IPS-20b (cell line): ENCODE data around the gene KIF1A.

Experiments used
- H3K27ac ChIP-seq: one replicate; pipeline ENCODE4 v1.5.1; 2013; ENCODE audit warnings: low read length
- H3K27me3 ChIP-seq: 2 replicates; pipeline ENCODE4 v1.6.1; 2013; ENCODE audit warnings: mild to moderate bottlenecking, low read length, inconsistent platforms; ENCODE audit not compliant: insufficient read depth
- H3K36me3 ChIP-seq: 2 replicates; pipeline ENCODE4 v1.6.1; 2013; ENCODE audit warnings: low read depth, mild to moderate bottlenecking, inconsistent platforms, low read length, moderate library complexity; ENCODE audit not compliant: insufficient read depth
- H3K4me1 ChIP-seq: 2 replicates; pipeline ENCODE4 v1.6.1; 2013; ENCODE audit warnings: mild to moderate bottlenecking, control low read depth, inconsistent platforms, low read length, moderate library complexity; ENCODE audit not compliant: insufficient read depth
- H3K4me3 ChIP-seq: 2 replicates; pipeline ENCODE4 v1.5.1; 2013; ENCODE audit warnings: mild to moderate bottlenecking, low read length, inconsistent platforms
- H3K9ac ChIP-seq: 2 replicates; pipeline ENCODE4 v1.6.1; 2013; ENCODE audit warnings: low read depth, mild to moderate bottlenecking, inconsistent platforms, low read length, moderate library complexity
- H3K9me3 ChIP-seq: 2 replicates; pipeline ENCODE4 v1.6.1; 2013; ENCODE audit warnings: mild to moderate bottlenecking, low read depth, low read length, inconsistent platforms; ENCODE audit not compliant: insufficient read depth

The KIF1A gene

GRCh38 chr2:240731178-240731545 lies 88.9 kb downstream of the KIF1A start:
- Histone ChIP-seq H3K27ac (no peak overlapping the region), H3K4me1 (no peaks in the 10 kb centered on the region), H3K36me3 (peaks cover 72% of the 10 kb centered on the region), H3K4me3 (no peak overlapping the region), H3K27me3 (no peaks in the 10 kb centered on the region), H3K9ac (no peak overlapping the region), H3K9me3 (no peaks in the 10 kb centered on the region)

- Histone ChIP-seq H3K27me3 (no peaks in the 10 kb centered on the region), H3K4me3 (no peak overlapping the region), H3K9ac (no peak overlapping the region), H3K9me3 (no peaks in the 10 kb centered on the region), H3K27ac (no peak overlapping the region), H3K36me3 (peaks cover 74% of the 10 kb centered on the region), H3K4me1 (no peaks in the 10 kb centered on the region)
Measured at GRCh38 chr2:240730501-240731177, 89.4 kb downstream of the KIF1A start.

GRCh38 chr2:240728827-240729226 lies 91.2 kb downstream of the KIF1A start:
- no peak overlapping the region for H3K4me3 ChIP-seq
- peaks cover 73% of the 10 kb centered on the region for H3K36me3 ChIP-seq

GRCh38 chr2:240728361-240728760 lies 91.7 kb downstream of the KIF1A start:
- Histone ChIP-seq H3K27ac (no peak overlapping the region), H3K27me3 (no peaks in the 10 kb centered on the region), H3K4me3 (no peak overlapping the region), H3K4me1 (no peaks in the 10 kb centered on the region), H3K9me3 (no peaks in the 10 kb centered on the region), H3K9ac (no peak overlapping the region), H3K36me3 (peaks cover 73% of the 10 kb centered on the region)

More at GRCh38 chr2:240728827-240729226, 91.2 kb downstream of the KIF1A start:
- H3K27ac ChIP-seq: no peak overlapping the region
- no peaks in the 10 kb centered on the region for H3K27me3 ChIP-seq
- no peak overlapping the region for H3K9ac ChIP-seq
- H3K9me3 ChIP-seq: no peaks in the 10 kb centered on the region
- no peaks in the 10 kb centered on the region for H3K4me1 ChIP-seq

GRCh38 chr2:240727913-240728312 lies 92.1 kb downstream of the KIF1A start:
- H3K9me3 ChIP-seq: no peaks in the 10 kb centered on the region
- H3K27ac ChIP-seq: no peak overlapping the region
- no peaks in the 10 kb centered on the region for H3K4me1 ChIP-seq
- no peaks in the 10 kb centered on the region for H3K27me3 ChIP-seq
- peaks cover 76% of the 10 kb centered on the region for H3K36me3 ChIP-seq
- H3K4me3 ChIP-seq: no peak overlapping the region
- no peak overlapping the region for H3K9ac ChIP-seq

GRCh38 chr2:240727439-240727838 lies 92.6 kb downstream of the KIF1A start:
- peaks cover 81% of the 10 kb centered on the region for H3K36me3 ChIP-seq
- H3K27ac ChIP-seq: no peak overlapping the region
- H3K9me3 ChIP-seq: no peaks in the 10 kb centered on the region
- H3K4me3 ChIP-seq: no peak overlapping the region
- no peaks in the 10 kb centered on the region for H3K4me1 ChIP-seq
- no peaks in the 10 kb centered on the region for H3K27me3 ChIP-seq
- no peak overlapping the region for H3K9ac ChIP-seq

- Histone ChIP-seq H3K27ac (no peak overlapping the region), H3K36me3 (peaks cover 86% of the 10 kb centered on the region), H3K9ac (no peak overlapping the region), H3K4me3 (no peak overlapping the region), H3K9me3 (no peaks in the 10 kb centered on the region), H3K4me1 (no peaks in the 10 kb centered on the region), H3K27me3 (no peaks in the 10 kb centered on the region)
Measured at GRCh38 chr2:240726876-240727275, 93.1 kb downstream of the KIF1A start.

GRCh38 chr2:240725671-240726070 lies 94.3 kb downstream of the KIF1A start:
- Histone ChIP-seq H3K27ac (no peak overlapping the region), H3K4me1 (no peaks in the 10 kb centered on the region), H3K9me3 (no peaks in the 10 kb centered on the region), H3K27me3 (no peaks in the 10 kb centered on the region), H3K9ac (no peak overlapping the region), H3K4me3 (no peak overlapping the region), H3K36me3 (peaks cover 89% of the 10 kb centered on the region)

- Histone ChIP-seq H3K27me3 (no peaks in the 10 kb centered on the region), H3K9ac (no peak overlapping the region), H3K27ac (no peak overlapping the region), H3K36me3 (peaks cover 89% of the 10 kb centered on the region), H3K9me3 (no peaks in the 10 kb centered on the region), H3K4me3 (no peak overlapping the region), H3K4me1 (no peaks in the 10 kb centered on the region)
Measured at GRCh38 chr2:240725266-240725665, 94.8 kb downstream of the KIF1A start.

- Histone ChIP-seq H3K9ac (no peak overlapping the region), H3K27me3 (no peaks in the 10 kb centered on the region), H3K9me3 (no peaks in the 10 kb centered on the region), H3K4me3 (no peak overlapping the region), H3K4me1 (no peaks in the 10 kb centered on the region), H3K36me3 (peaks cover 94% of the 10 kb centered on the region), H3K27ac (no peak overlapping the region)
Measured at GRCh38 chr2:240724431-240724830, 95.6 kb downstream of the KIF1A start.

- no peak overlapping the region for H3K27ac ChIP-seq
- no peaks in the 10 kb centered on the region for H3K9me3 ChIP-seq
- H3K4me1 ChIP-seq: no peaks in the 10 kb centered on the region
- H3K27me3 ChIP-seq: no peaks in the 10 kb centered on the region
- no peak overlapping the region for H3K9ac ChIP-seq
- H3K36me3 ChIP-seq: peaks cover 94% of the 10 kb centered on the region
- no peak overlapping the region for H3K4me3 ChIP-seq
Measured at GRCh38 chr2:240723851-240724250, 96.2 kb downstream of the KIF1A start.

- H3K4me3 ChIP-seq: no peak overlapping the region
- no peak overlapping the region for H3K27ac ChIP-seq
- no peaks in the 10 kb centered on the region for H3K9me3 ChIP-seq
- H3K27me3 ChIP-seq: no peaks in the 10 kb centered on the region
- H3K9ac ChIP-seq: no peak overlapping the region; the same call in 1 of the 2 replicates
- peaks cover 94% of the 10 kb centered on the region for H3K36me3 ChIP-seq
- no peaks in the 10 kb centered on the region for H3K4me1 ChIP-seq
Measured at GRCh38 chr2:240722796-240723735, 97.0 kb downstream of the KIF1A start.
